GM12865 (cell line): Measurements from ENCODE around the gene TGIF1.

Experiments
- DNase-seq: peaks from one replicate; pipeline ENCODE4 v3.0.0; 2010; ENCODE audit warnings: low read depth
- H3K4me3 ChIP-seq: 2 replicates; pipeline ENCODE4 v1.5.1; 2011; ENCODE audit warnings: mild to moderate bottlenecking, low read depth, low read length, control low read depth
- CTCF ChIP-seq: IDR thresholded peaks from 2 replicates; pipeline ENCODE4 v1.5.1; 2011; ENCODE audit warnings: low read length, control low read depth, low read depth, inconsistent platforms; ENCODE audit not compliant: insufficient read depth; ENCODE audit errors: missing control alignments

Gene TGIF1

GRCh38 chr18:3494245-3494526, 44.2 kb downstream of the TGIF1 start:
- H3K4me3 ChIP-seq = no peak overlapping the region
- no peak for DNase-seq
- TF ChIP-seq CTCF = no peak

DNA sequence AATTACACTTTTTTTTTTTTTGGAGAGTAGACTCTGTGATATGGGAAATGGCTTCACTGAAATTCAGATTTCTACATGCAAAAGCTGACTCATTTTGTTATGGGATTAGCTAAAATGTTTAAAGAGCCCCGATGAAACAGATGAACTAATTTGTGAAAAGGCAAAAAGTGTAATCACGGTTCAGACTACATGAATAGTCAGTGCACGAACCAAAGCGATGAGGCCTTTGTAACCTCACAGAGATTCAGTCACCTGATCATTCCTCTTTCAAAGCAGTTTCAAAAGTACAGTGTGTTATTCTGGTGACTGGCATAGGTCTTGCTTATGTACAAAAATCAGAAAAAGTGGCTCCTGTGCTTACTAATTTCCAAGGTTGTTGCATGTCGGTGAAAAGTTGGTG, 44.6 kb downstream of the TGIF1 start:
- no peak for TF ChIP-seq CTCF
- no peak overlapping the region for H3K4me3 ChIP-seq
- DNase-seq = no peak

DNA sequence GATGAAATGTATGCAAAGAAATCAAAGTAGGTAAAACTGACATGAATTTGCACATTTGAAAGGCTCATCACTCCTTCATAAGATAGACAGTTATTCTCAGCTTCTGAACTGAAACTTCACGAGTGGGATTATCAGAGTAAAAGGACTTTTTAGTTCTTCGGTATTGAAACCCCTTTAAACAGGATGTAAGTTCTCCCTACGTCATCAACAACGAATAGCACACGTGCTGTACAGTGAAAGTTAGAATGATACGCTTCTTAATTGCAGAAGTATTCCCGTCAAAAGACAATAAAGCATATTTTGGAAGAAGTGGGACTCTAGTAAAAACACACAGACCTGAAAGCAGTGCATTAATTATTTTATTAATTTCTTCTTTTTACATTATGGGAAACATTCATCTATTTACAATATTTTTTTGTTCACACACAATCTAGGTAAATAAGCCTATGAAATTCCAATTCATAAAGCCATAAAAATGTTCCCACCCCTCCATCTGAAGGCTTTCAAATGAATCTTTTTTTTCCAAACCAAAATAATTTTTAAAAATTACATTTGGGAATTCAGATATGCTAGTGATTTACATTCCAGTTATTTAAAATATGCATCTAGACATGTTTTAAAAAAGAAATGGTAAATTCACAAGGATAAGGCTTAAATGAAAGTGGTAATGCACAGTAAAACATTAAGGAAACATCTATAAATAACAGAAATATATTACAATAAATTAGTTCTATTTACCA, 45.9 kb downstream of the TGIF1 start:
- H3K4me3 ChIP-seq = no peak overlapping the region
- no peak for DNase-seq
- TF ChIP-seq CTCF = no peak

- no peak for DNase-seq
- H3K4me3 ChIP-seq = no peak overlapping the region
These were observed 48.9 kb downstream of the TGIF1 start for GRCh38 chr18:3498698-3499471.

GRCh38 chr18:3499501-3499900, 49.5 kb downstream of the TGIF1 start:
- no peak overlapping the region for H3K4me3 ChIP-seq
- no peak for TF ChIP-seq CTCF
- DNase-seq = no peak

More at GRCh38 chr18:3498698-3499471, 48.9 kb downstream of the TGIF1 start:
- TF ChIP-seq CTCF = no peak

DNA sequence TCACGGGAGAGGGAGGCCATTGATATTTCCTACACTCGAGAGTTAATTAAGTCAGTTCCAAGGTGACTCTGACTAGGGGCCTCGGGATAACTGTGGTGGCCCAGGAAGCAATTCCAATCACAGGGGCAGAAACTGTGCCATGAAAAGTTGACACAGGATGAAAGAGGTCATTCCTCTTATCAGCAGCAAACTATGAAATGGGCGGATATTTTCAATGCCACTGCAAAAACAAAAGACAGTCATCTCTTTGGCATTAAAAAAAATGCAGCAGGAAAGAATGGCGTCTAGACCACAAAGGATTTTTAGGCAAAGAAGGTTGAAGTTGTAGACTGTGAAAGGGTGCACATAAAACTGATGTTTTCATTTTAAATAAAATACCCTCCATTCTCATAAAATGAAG, 50.0 kb downstream of the TGIF1 start:
- H3K4me3 ChIP-seq = no peak overlapping the region
- TF ChIP-seq CTCF = no peak
- no peak for DNase-seq
